Measurements from ENCODE around the gene GSTA1.
"Not testable (repeated sequence)": the region's sequence is repeated elsewhere in the genome, so short reads cannot be mapped to it uniquely, and the experiment has no call there.

DNA sequence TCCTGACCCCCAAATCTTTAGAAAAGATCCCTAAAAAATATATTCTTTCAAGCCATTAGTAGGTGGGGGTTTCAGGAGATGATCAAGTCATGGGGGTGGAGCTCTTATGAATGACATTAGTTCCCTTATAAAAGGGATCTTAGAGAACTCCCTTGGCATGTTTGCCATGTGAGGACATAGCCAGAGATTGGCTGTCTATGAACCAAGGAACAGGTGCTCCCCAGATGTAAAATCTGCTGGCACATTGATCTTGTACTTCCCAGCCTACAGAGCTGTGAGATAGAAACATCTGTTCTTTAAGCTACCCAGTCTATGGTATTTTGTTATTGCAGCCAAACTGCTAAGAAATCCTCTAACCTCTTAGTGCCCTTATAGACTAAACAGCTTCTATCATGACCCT, 36.0 kb downstream of the GSTA1 start:
- TF ChIP-seq, protein P1, sequence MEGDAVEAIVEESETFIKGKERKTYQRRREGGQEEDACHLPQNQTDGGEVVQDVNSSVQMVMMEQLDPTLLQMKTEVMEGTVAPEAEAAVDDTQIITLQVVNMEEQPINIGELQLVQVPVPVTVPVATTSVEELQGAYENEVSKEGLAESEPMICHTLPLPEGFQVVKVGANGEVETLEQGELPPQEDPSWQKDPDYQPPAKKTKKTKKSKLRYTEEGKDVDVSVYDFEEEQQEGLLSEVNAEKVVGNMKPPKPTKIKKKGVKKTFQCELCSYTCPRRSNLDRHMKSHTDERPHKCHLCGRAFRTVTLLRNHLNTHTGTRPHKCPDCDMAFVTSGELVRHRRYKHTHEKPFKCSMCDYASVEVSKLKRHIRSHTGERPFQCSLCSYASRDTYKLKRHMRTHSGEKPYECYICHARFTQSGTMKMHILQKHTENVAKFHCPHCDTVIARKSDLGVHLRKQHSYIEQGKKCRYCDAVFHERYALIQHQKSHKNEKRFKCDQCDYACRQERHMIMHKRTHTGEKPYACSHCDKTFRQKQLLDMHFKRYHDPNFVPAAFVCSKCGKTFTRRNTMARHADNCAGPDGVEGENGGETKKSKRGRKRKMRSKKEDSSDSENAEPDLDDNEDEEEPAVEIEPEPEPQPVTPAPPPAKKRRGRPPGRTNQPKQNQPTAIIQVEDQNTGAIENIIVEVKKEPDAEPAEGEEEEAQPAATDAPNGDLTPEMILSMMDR (IDR thresholded peaks at IDR 0.05; ENCODE audit: poor library complexity) = not testable (repeated sequence)
- TF ChIP-seq EZH2 (IDR thresholded peaks at IDR 0.05; ENCODE audit: borderline replicate concordance) = not testable (repeated sequence)

All from hepatocyte (in vitro differentiated cells).